ENCODE measurements around the gene EHD1. TPM values are rescaled to one million over a fixed set of nuclear protein-coding genes. Genes with fewer than 3 reads are reported as not detected.
A peak's percentile ranks its signal among the peaks of the same experiment; 100 is the strongest.

The EHD1 gene
- total and polyA plus RNA-seq, 2 of the 8 experiments (the other 6 are each of a cell fraction or from before 2014, with no cell fraction given), result 31.5 to 42.9 TPM

GRCh38 chr11:64803158-64803845, 75.1 kb downstream of the EHD1 start, which contains the start of gene MAP4K2:
Gene MAP4K2 (minus strand): TSS chr11:64803214. CDS start chr11:64803149, 65 bp downstream.
- ChIA-PET CTCF (ENCODE audit: partially characterized antibody) (interaction anchor here (0.8 to 2.4 kb wide), 15 partner anchors 10 to 398 kb away, joined by 3 to 18 read pairs (median 4); no protein-coding TSS in a partner anchor), POLR2A (ENCODE audit: partially characterized antibody) (interaction anchor here (0.7 to 2.2 kb wide), 11 partner anchors 8 to 312 kb away, joined by 3 to 6 read pairs (median 4); partner anchors contain the start of genes EHD1 and VPS51)
- no peak within 1 kb of the TSS for H2BK15ac ChIP-seq (ENCODE audit: low read length)
- no peak within 1 kb of the TSS for H2BK12ac ChIP-seq (ENCODE audit: low read depth, low read length)
- no peak within 1 kb of the TSS for H4K91ac ChIP-seq (replicated peaks; ENCODE audit: insufficient read length, low read length)
- H3K4me3 ChIP-seq (ENCODE audit: extremely low read depth in 1 of 4, insufficient read depth in 2 of 4, low read depth in 3 of 4, low read length in 4 of 4), result peak within 1 kb of the TSS; percentile 53 to 77 (median 66)
- H3K9me3 ChIP-seq (ENCODE audit: insufficient read depth in 2 of 2, low read depth in 1 of 2, low read length in 1 of 2), result no peaks in the 10 kb centered on the region
- H2BK20ac ChIP-seq (ENCODE audit: low read length), result no peak within 1 kb of the TSS
- peaks cover 0 to 6% of the 10 kb centered on the region in 2 experiments for H4K20me1 ChIP-seq (replicated peaks in 1 of 2; ENCODE audit: control insufficient read depth in 1 of 2, insufficient read depth in 2 of 2, low read length in 2 of 2)
- peaks cover 8% of the 10 kb centered on the region; the same call in 1 of the 2 replicates for H3K23me2 ChIP-seq (ENCODE audit: low read depth, low read length)
- no peaks in the 10 kb centered on the region; the same call in 1 of the 2 replicates for H3K79me1 ChIP-seq (ENCODE audit: low read depth, low read length)
- H3K27me3 ChIP-seq (replicated peaks in 1 of 4; ENCODE audit: control insufficient read depth in 3 of 4, extremely low read depth in 1 of 4, insufficient read depth in 3 of 4, low read length in 3 of 4), result no peaks in the 10 kb centered on the region
- peaks cover 7 to 14% (median 11%) of the 10 kb centered on the region in 4 experiments; a peak in 6 of 8 replicates for H3K36me3 ChIP-seq (ENCODE audit: control insufficient read depth in 2 of 4, insufficient read depth in 4 of 4, low read length in 3 of 4)
- no peak within 1 kb of the TSS for H3K4ac ChIP-seq (replicated peaks; ENCODE audit: insufficient read length, low read depth, low read length)
- DNase-seq (ENCODE audit: low read depth in 1 of 2, low spot score in 2 of 2) (peak in 1 of 2 experiments; percentile 89), FAIRE-seq (peak; percentile 69)
- peak within 1 kb of the TSS; percentile 79 to 90 for H3K4me2 ChIP-seq (ENCODE audit: insufficient read depth in 1 of 2, low read depth in 2 of 2, low read length in 2 of 2)
- peak within 1 kb of the TSS; percentile 86 for H4K8ac ChIP-seq (ENCODE audit: extremely low read depth, insufficient read depth, low read length)
- H3K56ac ChIP-seq (replicated peaks; ENCODE audit: insufficient read length, low read depth, low read length), result no peak within 1 kb of the TSS
- H3K23ac ChIP-seq (ENCODE audit: insufficient read length), result no peak within 1 kb of the TSS
- peak within 1 kb of the TSS; percentile 40 for H4K5ac ChIP-seq (ENCODE audit: insufficient read length, low read depth, low read length)
- H2BK5ac ChIP-seq (ENCODE audit: low read depth, low read length), result 0 out of 2 replicates have a peak within 1 kb of the TSS, but pooled peaks have one; percentile 35
- no peaks in the 10 kb centered on the region for H3K79me2 ChIP-seq (ENCODE audit: control insufficient read depth in 1 of 2, insufficient read depth in 2 of 2, low read length in 2 of 2)
- no peak within 1 kb of the TSS for H2AK5ac ChIP-seq (ENCODE audit: low read depth, low read length)
- 2% methylated on average over 16 of the region's 58 CpGs; no CpG with 5 or more reads in 1 of the 2 experiments for WGBS, 2 experiments (ENCODE audit: extremely low coverage in 1 of 2, insufficient coverage in 1 of 2, insufficient read length in 1 of 2, insufficient replicate concordance in 2 of 2, low coverage in 1 of 2, low lambda C conversion rate in 2 of 2, missing lambda C conversion rate in 1 of 2)
- peak within 1 kb of the TSS in 3 of 4 experiments; percentile 38 to 70 (median 47); a peak in 6 of 7 replicates for H3K9ac ChIP-seq (replicated peaks in 1 of 4; ENCODE audit: extremely low read depth in 1 of 4, low read depth in 3 of 4, low read length in 3 of 4)
- peak within 1 kb of the TSS; percentile 57; the same call in 1 of the 2 replicates for H3K27ac ChIP-seq (ENCODE audit: low read depth, low read length)
- H3K14ac ChIP-seq (ENCODE audit: insufficient read length), result no peak within 1 kb of the TSS
- no peak within 1 kb of the TSS for H2AFZ ChIP-seq (ENCODE audit: low read length)
- H3K18ac ChIP-seq (ENCODE audit: extremely low read depth, low read length), result peak within 1 kb of the TSS; percentile 24
- H3K4me1 ChIP-seq (replicated peaks in 1 of 4; ENCODE audit: control insufficient read depth in 3 of 4, insufficient read depth in 4 of 4, low read length in 3 of 4), result peaks cover 0 to 14% (median 5%) of the 10 kb centered on the region in 4 experiments; a peak in 5 of 7 replicates
- no peak within 1 kb of the TSS for H2BK120ac ChIP-seq (replicated peaks; ENCODE audit: low read depth, low read length)
- peak; percentile 33; the same call in 1 of the 2 replicates for TF ChIP-seq TAF1 (IDR thresholded peaks at IDR 0.05; ENCODE audit: low read depth, low read length)
- TF ChIP-seq BRCA1 (IDR thresholded peaks at IDR 0.05; ENCODE audit: low read depth, low read length), result no peak; the same call in 1 of the 2 replicates
- no peak for TF ChIP-seq RFX5 (IDR thresholded peaks at IDR 0.05; ENCODE audit: borderline replicate concordance, low read depth, low read length)
- no peak for TF ChIP-seq SIX5 (IDR thresholded peaks at IDR 0.05; ENCODE audit: low read depth, low read length)
- peak; percentile 50; the same call in 1 of the 2 replicates for TF ChIP-seq TBP (IDR thresholded peaks at IDR 0.05; ENCODE audit: low read depth, low read length)
- no peak for TF ChIP-seq ATF3 (IDR thresholded peaks at IDR 0.05; ENCODE audit: insufficient read depth, low read depth, low read length)
- TF ChIP-seq SP2 (IDR thresholded peaks at IDR 0.05; ENCODE audit: low read length), result no peak
- no peak for TF ChIP-seq CBX5 (IDR thresholded peaks at IDR 0.05; ENCODE audit: low read depth, low read length)
- no peak for TF ChIP-seq POLR2AphosphoS5 (IDR thresholded peaks at IDR 0.05; ENCODE audit: low read depth, low read length)
